Sigmoid colon (tissue), 4 donors: Measurements from ENCODE around the gene PEX5L.

Experiments used
- POLR2A ChIP-seq, 2 donors: fragments of 450-650 bp; IDR thresholded peaks; one replicate each; pipeline ENCODE4 v1.6.1; 2016; ENCODE audit warnings: antibody characterized with exemption in 2 of 2, mild to moderate bottlenecking in 2 of 2, moderate library complexity in 2 of 2
- POLR2AphosphoS5 ChIP-seq, 4 donors: sonication (generic); formaldehyde crosslinking; IDR thresholded peaks; one replicate each; pipeline ENCODE4 v1.6.1; 2017; ENCODE audit warnings: antibody characterized with exemption in 4 of 4
- TF ChIP-seq, protein P1 (sequence below), 4 experiments: fragments of 450-650 bp in 3 of 4; fragments of 200-600 bp in 1 of 4; IDR thresholded peaks; one replicate each; pipeline ENCODE4 v1.5.1; 2016 to 2019; ENCODE audit warnings: antibody characterized with exemption in 4 of 4, mild to moderate bottlenecking in 3 of 4, moderate library complexity in 2 of 4

DNA sequence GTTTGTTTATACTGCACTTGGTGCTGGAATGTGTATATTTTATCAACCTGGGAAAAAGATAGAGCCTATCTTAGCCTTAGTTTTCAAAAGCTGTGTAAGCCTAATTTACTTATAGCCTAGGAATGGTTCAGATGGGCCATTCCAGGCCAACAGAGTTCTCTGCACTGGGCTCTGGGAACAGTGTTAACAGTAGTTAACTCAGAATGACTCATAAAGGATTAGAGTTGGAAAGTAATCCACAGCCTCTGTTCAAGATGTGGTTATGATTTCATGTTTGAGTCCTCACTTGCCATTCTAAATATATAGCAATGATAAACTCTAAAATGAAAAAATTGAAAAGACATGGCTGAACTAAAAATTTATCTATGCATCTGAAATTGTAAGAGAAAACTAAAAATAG, 22.6 kb upstream of the PEX5L start:
- TF ChIP-seq POLR2AphosphoS5 (IDR thresholded peaks at IDR 0.05) (no peak), POLR2A (IDR thresholded peaks at IDR 0.05) (no peak)
- TF ChIP-seq, protein P1, sequence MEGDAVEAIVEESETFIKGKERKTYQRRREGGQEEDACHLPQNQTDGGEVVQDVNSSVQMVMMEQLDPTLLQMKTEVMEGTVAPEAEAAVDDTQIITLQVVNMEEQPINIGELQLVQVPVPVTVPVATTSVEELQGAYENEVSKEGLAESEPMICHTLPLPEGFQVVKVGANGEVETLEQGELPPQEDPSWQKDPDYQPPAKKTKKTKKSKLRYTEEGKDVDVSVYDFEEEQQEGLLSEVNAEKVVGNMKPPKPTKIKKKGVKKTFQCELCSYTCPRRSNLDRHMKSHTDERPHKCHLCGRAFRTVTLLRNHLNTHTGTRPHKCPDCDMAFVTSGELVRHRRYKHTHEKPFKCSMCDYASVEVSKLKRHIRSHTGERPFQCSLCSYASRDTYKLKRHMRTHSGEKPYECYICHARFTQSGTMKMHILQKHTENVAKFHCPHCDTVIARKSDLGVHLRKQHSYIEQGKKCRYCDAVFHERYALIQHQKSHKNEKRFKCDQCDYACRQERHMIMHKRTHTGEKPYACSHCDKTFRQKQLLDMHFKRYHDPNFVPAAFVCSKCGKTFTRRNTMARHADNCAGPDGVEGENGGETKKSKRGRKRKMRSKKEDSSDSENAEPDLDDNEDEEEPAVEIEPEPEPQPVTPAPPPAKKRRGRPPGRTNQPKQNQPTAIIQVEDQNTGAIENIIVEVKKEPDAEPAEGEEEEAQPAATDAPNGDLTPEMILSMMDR (IDR thresholded peaks at IDR 0.05): no peak
